Uterus (tissue), 4 donors: ENCODE results near the gene SYMPK. TPM values are rescaled to one million over a fixed set of nuclear protein-coding genes. Genes with fewer than 3 reads are reported as not detected.
"Not testable (repeated sequence)": the region's sequence is repeated elsewhere in the genome, so short reads cannot be mapped to it uniquely, and the experiment has no call there.

Experiments
- DNase-seq, 2 donors: peaks; one replicate each; pipeline ENCODE4 v3.0.0-alpha.2; 2019 to 2020
- H3K27ac ChIP-seq, 2 donors: fragments of 200-600 bp; sonication (generic); 1 replicate in 1 of 2; 2 replicates in 1 of 2; pipeline ENCODE4 v1.5.1; 2016 to 2018
- H3K27me3 ChIP-seq, 2 donors: fragments of 200-600 bp; sonication (generic); one replicate each; pipeline ENCODE4 v1.5.1; 2018 to 2019; ENCODE audit warnings: control low read depth in 1 of 2
- H3K36me3 ChIP-seq, 2 donors: fragments of 200-600 bp; sonication (generic); one replicate each; pipeline ENCODE4 v1.5.1; 2019; ENCODE audit warnings: control low read depth in 1 of 2
- H3K4me1 ChIP-seq, 2 donors: fragments of 200-600 bp; sonication (generic); one replicate each; pipeline ENCODE4 v1.5.1; 2018 to 2019; ENCODE audit warnings: control low read depth in 1 of 2
- H3K4me3 ChIP-seq, 2 donors: fragments of 200-600 bp; sonication (generic); 1 replicate in 1 of 2; 2 replicates in 1 of 2; pipeline ENCODE4 v1.5.1; 2018 to 2019; ENCODE audit warnings: mild to moderate bottlenecking in 1 of 2
- H3K9me3 ChIP-seq, 2 donors: fragments of 200-600 bp; sonication (generic); one replicate each; pipeline ENCODE4 v1.5.1; 2019; ENCODE audit warnings: control low read depth in 1 of 2
- POLR2A ChIP-seq, 2 donors: fragments of 450-650 bp; IDR thresholded peaks; one replicate each; pipeline ENCODE4 v1.6.1; 2016; ENCODE audit warnings: antibody characterized with exemption in 2 of 2, mild to moderate bottlenecking in 1 of 2, moderate library complexity in 1 of 2
- intact Hi-C: fragments of 100-400 bp; cut with DNase I; formaldehyde crosslinking; loops from one replicate; pipeline ENCODE4 v1.15.1; 2023; ENCODE audit warnings: low total_unique reads
- total RNA-seq, 4 donors: library from RNA; depleted of rRNA in 3 of 4; stranded (reverse); fragments of >200 nt in 3 of 4; gene quantifications; one replicate each; pipeline versions ENCODE4 v1.1.0 to v1.2.4, GENCODE V29; 2014 to 2023
- TF ChIP-seq, protein P1 (sequence below), 4 experiments: fragments of 200-600 bp in 2 of 4; fragments of 450-650 bp in 2 of 4; sonication (generic) in 2 of 4; IDR thresholded peaks; one replicate each; pipeline ENCODE4 v1.5.1; 2016 to 2019; ENCODE audit warnings: antibody characterized with exemption in 4 of 4, mild to moderate bottlenecking in 2 of 4, moderate library complexity in 1 of 4
- donor health status: DM: yes; HTN: yes; CAD: no.

Gene SYMPK
- total RNA-seq, 4 donors from 2014 or later: 32.0 to 72.6 (median 46.4) TPM

- no peaks in the 10 kb centered on the region for H3K27me3 ChIP-seq
- no peak overlapping the region for H3K27ac ChIP-seq
- no peak for DNase-seq
- no peak for TF ChIP-seq POLR2A (IDR thresholded peaks at IDR 0.05)
- TF ChIP-seq, protein P1, sequence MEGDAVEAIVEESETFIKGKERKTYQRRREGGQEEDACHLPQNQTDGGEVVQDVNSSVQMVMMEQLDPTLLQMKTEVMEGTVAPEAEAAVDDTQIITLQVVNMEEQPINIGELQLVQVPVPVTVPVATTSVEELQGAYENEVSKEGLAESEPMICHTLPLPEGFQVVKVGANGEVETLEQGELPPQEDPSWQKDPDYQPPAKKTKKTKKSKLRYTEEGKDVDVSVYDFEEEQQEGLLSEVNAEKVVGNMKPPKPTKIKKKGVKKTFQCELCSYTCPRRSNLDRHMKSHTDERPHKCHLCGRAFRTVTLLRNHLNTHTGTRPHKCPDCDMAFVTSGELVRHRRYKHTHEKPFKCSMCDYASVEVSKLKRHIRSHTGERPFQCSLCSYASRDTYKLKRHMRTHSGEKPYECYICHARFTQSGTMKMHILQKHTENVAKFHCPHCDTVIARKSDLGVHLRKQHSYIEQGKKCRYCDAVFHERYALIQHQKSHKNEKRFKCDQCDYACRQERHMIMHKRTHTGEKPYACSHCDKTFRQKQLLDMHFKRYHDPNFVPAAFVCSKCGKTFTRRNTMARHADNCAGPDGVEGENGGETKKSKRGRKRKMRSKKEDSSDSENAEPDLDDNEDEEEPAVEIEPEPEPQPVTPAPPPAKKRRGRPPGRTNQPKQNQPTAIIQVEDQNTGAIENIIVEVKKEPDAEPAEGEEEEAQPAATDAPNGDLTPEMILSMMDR (IDR thresholded peaks at IDR 0.05): no peak
- no peaks in the 10 kb centered on the region for H3K4me1 ChIP-seq
- intact Hi-C loops: no loop called here
- H3K4me3 ChIP-seq: no peak overlapping the region
- no peaks in the 10 kb centered on the region for H3K36me3 ChIP-seq
- no peaks in the 10 kb centered on the region for H3K9me3 ChIP-seq
These were observed 10.3 kb upstream of the SYMPK start for GRCh38 chr19:45873219-45873772.

DNA sequence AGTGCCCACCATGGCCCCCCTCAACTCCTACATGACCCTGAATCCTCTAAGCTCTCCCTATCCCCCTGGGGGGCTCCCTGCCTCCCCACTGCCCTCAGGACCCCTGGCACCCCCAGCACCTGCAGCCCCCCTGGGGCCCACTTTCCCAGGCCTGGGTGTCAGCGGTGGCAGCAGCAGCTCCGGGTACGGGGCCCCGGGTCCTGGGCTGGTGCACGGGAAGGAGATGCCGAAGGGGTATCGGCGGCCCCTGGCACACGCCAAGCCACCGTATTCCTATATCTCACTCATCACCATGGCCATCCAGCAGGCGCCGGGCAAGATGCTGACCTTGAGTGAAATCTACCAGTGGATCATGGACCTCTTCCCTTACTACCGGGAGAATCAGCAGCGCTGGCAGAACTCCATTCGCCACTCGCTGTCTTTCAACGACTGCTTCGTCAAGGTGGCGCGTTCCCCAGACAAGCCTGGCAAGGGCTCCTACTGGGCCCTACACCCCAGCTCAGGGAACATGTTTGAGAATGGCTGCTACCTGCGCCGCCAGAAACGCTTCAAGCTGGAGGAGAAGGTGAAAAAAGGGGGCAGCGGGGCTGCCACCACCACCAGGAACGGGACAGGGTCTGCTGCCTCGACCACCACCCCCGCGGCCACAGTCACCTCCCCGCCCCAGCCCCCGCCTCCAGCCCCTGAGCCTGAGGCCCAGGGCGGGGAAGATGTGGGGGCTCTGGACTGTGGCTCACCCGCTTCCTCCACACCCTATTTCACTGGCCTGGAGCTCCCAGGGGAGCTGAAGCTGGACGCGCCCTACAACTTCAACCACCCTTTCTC, 9.4 kb upstream of the SYMPK start:
- Histone ChIP-seq H3K4me3 (no peak overlapping the region), H3K36me3 (no peaks in the 10 kb centered on the region), H3K27me3 (no peaks in the 10 kb centered on the region), H3K9me3 (no peaks in the 10 kb centered on the region), H3K4me1 (no peaks in the 10 kb centered on the region), H3K27ac (no peak overlapping the region)
- no peak for TF ChIP-seq POLR2A (IDR thresholded peaks at IDR 0.05)
- TF ChIP-seq, protein P1 (IDR thresholded peaks at IDR 0.05): no peak
- DNase-seq: no peak
- intact Hi-C loops: no loop called here

DNA sequence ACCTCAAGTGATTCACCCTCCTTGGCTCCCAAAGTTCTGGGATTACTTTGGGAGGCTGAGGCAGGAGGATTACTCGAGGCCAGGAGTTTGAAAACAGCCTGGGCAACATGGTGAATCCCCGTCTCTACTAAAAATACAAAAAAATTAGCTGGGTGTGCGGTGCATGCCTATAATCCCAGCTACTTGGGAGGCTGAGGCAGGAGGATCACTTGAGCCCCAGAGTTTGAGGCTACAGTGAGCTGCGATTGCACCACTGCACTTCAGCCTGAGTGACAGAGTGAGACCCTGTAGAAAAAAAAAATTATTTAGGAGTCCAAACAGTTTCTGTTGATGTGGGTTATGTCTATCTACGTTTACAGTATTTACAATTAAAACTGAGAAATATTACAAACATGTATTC, 7.9 kb upstream of the SYMPK start:
- no peaks in the 10 kb centered on the region for H3K4me1 ChIP-seq

DNA sequence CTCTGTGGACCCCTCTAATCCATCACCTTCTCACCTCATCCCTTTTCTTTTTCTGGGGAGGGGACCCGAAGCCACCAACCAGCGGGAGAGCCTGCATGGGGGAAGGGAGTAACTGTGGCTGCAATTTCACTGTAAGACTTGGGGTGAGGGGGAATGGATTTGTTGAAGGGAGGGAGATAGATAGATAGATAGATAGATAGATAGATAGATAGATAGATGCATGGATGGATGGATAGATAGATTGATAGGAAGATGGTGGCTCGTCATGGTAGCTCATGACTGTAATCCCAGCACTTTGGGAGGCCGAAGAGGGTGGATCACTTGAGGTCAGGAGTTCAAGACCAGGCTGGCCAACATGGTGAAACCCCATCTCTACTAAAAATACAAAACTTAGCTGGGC, 4.3 kb upstream of the SYMPK start:
- DNase-seq, H3K4me3 ChIP-seq, intact Hi-C loops, H3K4me1 ChIP-seq, H3K9me3 ChIP-seq, H3K27me3 ChIP-seq, H3K36me3 ChIP-seq, H3K27ac ChIP-seq: not testable (repeated sequence)

More for the DNA sequence above, 7.9 kb upstream of the SYMPK start:
- H3K27ac ChIP-seq: no peak overlapping the region
- TF ChIP-seq, protein P1 (IDR thresholded peaks at IDR 0.05): no peak
- no peak for TF ChIP-seq POLR2A (IDR thresholded peaks at IDR 0.05)
- DNase-seq: no peak
- H3K4me3 ChIP-seq: no peak overlapping the region
- H3K9me3 ChIP-seq: no peaks in the 10 kb centered on the region
- intact Hi-C loops: no loop called here
- H3K36me3 ChIP-seq: no peaks in the 10 kb centered on the region
- no peaks in the 10 kb centered on the region for H3K27me3 ChIP-seq

DNA sequence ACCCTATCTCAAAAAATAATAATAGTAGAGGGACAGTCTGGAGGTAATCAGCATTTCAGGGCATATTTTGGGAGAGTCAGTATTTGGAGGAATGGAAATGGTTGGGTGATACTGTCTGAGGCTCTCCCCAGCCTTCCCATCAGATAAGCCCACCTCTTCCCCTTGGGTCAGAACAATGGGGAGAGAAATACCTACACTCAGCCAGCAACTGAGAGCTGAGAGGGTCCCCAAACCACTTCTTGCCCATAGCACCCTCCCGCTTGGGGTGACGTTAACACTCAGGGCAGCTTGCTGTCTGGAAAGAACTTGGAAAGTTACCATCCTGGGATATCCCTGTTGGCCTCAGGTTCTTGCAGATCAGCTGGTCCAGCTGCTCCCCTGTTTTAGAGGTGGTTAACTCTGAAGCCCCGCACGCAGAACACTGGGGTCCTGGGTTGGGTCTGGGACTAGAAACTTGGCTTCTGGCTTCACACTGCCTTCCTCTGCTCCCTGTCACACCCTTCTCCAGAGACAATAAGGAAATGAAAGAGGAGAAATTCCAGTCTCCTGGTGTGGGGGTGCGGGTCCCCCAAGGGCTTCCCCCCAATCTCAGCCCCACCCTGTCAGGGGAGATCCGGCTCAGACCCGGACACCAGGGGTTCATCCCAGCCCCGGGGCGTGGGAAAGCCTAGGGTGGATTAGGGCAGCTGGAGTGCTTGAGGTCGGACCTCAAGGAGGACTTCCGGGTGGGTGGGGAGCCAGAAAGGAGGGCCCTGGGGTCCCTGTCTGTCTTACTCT, 3.6 kb upstream of the SYMPK start:
- H3K36me3 ChIP-seq: no peaks in the 10 kb centered on the region
- H3K9me3 ChIP-seq: no peaks in the 10 kb centered on the region
- H3K4me3 ChIP-seq: no peak overlapping the region
- peaks cover 0 to 7% of the 10 kb centered on the region in 2 donors for H3K4me1 ChIP-seq
- no peak for TF ChIP-seq POLR2A (IDR thresholded peaks at IDR 0.05)
- TF ChIP-seq, protein P1 (IDR thresholded peaks at IDR 0.05): no peak
- peaks cover 7 to 9% of the 10 kb centered on the region in 2 donors for H3K27me3 ChIP-seq
- no peak overlapping the region for H3K27ac ChIP-seq
- intact Hi-C loops: no loop called here
- DNase-seq: no peak
